ENCODE measurements around the gene SH3TC2.

The SH3TC2 gene

GRCh38 chr5:148956477-148957385 is 106.1 kb downstream of the SH3TC2 start:
- no peaks in the 10 kb centered on the region for H3K4me1 ChIP-seq (ENCODE audit: control insufficient read depth in 1 of 2, insufficient read depth in 2 of 2, low read length in 2 of 2)
- no peak overlapping the region for H3K27ac ChIP-seq (ENCODE audit: low read length)
- H3K4me3 ChIP-seq (ENCODE audit: low read depth in 1 of 2, low read length in 2 of 2), result no peak overlapping the region
- no peaks in the 10 kb centered on the region for H3K9me3 ChIP-seq (ENCODE audit: control insufficient read depth in 1 of 2, low read length in 2 of 2)
- no peaks in the 10 kb centered on the region for H3K27me3 ChIP-seq (ENCODE audit: low read depth, low read length)
- no peaks in the 10 kb centered on the region for H3K36me3 ChIP-seq (ENCODE audit: control insufficient read depth in 1 of 2, insufficient read depth in 2 of 2, low read length in 2 of 2)
